IMR-90 (cell line): ENCODE data around the gene ANAPC7. TPM values are rescaled to one million over a fixed set of nuclear protein-coding genes. Genes with fewer than 3 reads are reported as not detected.

Experiments
- ATAC-seq: fragments of 200-7000 bp; cut with Tn5 transposase; 2 replicates; pipeline ENCODE4 v1.9.1; 2020; ENCODE audit warnings: low read depth, mild to moderate bottlenecking, moderate library complexity
- BruUV-seq: library from RNA; stranded (reverse); fragments of 400-500 nt; replicated peaks from 2 replicates; lab custom pipeline; 2021; lab: Mats Ljungman, UMichigan
- CTCF ChIA-PET: fragments of 300-600 bp; formaldehyde crosslinking; extraction: SDS; loops from one replicate; lab custom pipeline; 2021; ENCODE audit warnings: antibody characterized with exemption; lab: Yijun Ruan, JAX
- POLR2A ChIA-PET: fragments of 300-600 bp; sonication (Branson Sonifier 250); formaldehyde crosslinking; loops from one replicate; lab custom pipeline; 2022; ENCODE audit warnings: antibody characterized with exemption; ENCODE audit not compliant: unreplicated experiment; lab: Charles Lee
- DNase-seq: peaks from one replicate; pipeline ENCODE4 v3.0.0; 2013
- H2AFZ ChIP-seq: replicated peaks from 2 replicates; pipeline ENCODE3; 2013; ENCODE audit warnings: low read length, mild to moderate bottlenecking; ENCODE audit not compliant: poor library complexity
- H2AK5ac ChIP-seq: 2 replicates; pipeline ENCODE4 v1.6.1; 2013; ENCODE audit warnings: low read depth, low read length, inconsistent platforms
- H2AK9ac ChIP-seq: replicated peaks from 2 replicates; pipeline ENCODE3; 2013; ENCODE audit warnings: mild to moderate bottlenecking, low read depth, low read length, moderate library complexity; ENCODE audit not compliant: poor library complexity
- H2BK120ac ChIP-seq: 2 replicates; pipeline ENCODE4 v1.6.1; 2013; ENCODE audit warnings: low read depth, low read length, inconsistent platforms
- H2BK15ac ChIP-seq: 3 replicates; pipeline ENCODE4 v1.6.1; 2013; ENCODE audit warnings: low read depth, low read length, inconsistent platforms
- H2BK20ac ChIP-seq: 2 replicates; pipeline ENCODE4 v1.6.1; 2013; ENCODE audit warnings: low read depth, mild to moderate bottlenecking, inconsistent platforms, low read length, moderate library complexity
- H2BK5ac ChIP-seq: 2 replicates; pipeline ENCODE4 v1.6.1; 2013; ENCODE audit warnings: mild to moderate bottlenecking, low read depth, low read length, inconsistent platforms; ENCODE audit not compliant: poor library complexity, severe bottlenecking
- H3K14ac ChIP-seq: replicated peaks from 2 replicates; pipeline ENCODE4 v1.6.1; 2013; ENCODE audit warnings: low read depth, low read length, inconsistent platforms
- H3K18ac ChIP-seq: 2 replicates; pipeline ENCODE4 v1.6.1; 2013; ENCODE audit warnings: low read depth, low read length, control low read depth
- H3K23ac ChIP-seq: 2 replicates; pipeline ENCODE4 v1.6.1; 2013; ENCODE audit warnings: low read depth, low read length, inconsistent platforms
- H3K27ac ChIP-seq: 2 replicates; pipeline ENCODE4 v1.5.1; 2013; ENCODE audit warnings: mild to moderate bottlenecking, control low read depth, low read length; ENCODE audit not compliant: insufficient read depth
- H3K27me3 ChIP-seq: 2 replicates; pipeline ENCODE4 v1.6.1; 2013; ENCODE audit warnings: low read length; ENCODE audit not compliant: control insufficient read depth, insufficient read depth
- H3K36me3 ChIP-seq: 2 replicates; pipeline ENCODE4 v1.6.1; 2013; ENCODE audit warnings: low read length, mixed read lengths; ENCODE audit not compliant: control insufficient read depth, insufficient read depth
- H3K4ac ChIP-seq: 2 replicates; pipeline ENCODE4 v1.6.1; 2013; ENCODE audit warnings: low read depth, low read length, inconsistent platforms
- H3K4me1 ChIP-seq: 2 replicates; pipeline ENCODE4 v1.6.1; 2013; ENCODE audit warnings: low read length, mixed read lengths; ENCODE audit not compliant: control insufficient read depth, insufficient read depth
- H3K4me2 ChIP-seq: 2 replicates; pipeline ENCODE4 v1.6.1; 2013; ENCODE audit warnings: low read depth, mild to moderate bottlenecking, control low read depth, low read length, moderate library complexity
- H3K4me3 ChIP-seq: 2 replicates; pipeline ENCODE4 v1.5.1; 2013; ENCODE audit warnings: low read depth, mild to moderate bottlenecking, control low read depth, low read length, moderate library complexity; ENCODE audit not compliant: insufficient read depth
- H3K56ac ChIP-seq: 2 replicates; pipeline ENCODE4 v1.6.1; 2013; ENCODE audit warnings: low read length, inconsistent platforms; ENCODE audit not compliant: insufficient read depth; ENCODE audit errors: extremely low read depth
- H3K79me1 ChIP-seq, 2 experiments: 2 replicates each; pipeline ENCODE4 v1.6.1; 2013; ENCODE audit warnings: low read length in 2 of 2, inconsistent platforms in 1 of 2, low read depth in 1 of 2
- H3K9ac ChIP-seq: 2 replicates; pipeline ENCODE4 v1.6.1; 2013; ENCODE audit warnings: low read depth, low read length, control low read depth
- H3K9me1 ChIP-seq: 2 replicates; pipeline ENCODE4 v1.6.1; 2013; ENCODE audit warnings: low read length, inconsistent platforms; ENCODE audit not compliant: insufficient read depth
- H3K9me3 ChIP-seq: 2 replicates; pipeline ENCODE4 v1.6.1; 2013; ENCODE audit warnings: low read length; ENCODE audit not compliant: control insufficient read depth, insufficient read depth
- H4K20me1 ChIP-seq: 2 replicates; pipeline ENCODE4 v1.6.1; 2013; ENCODE audit warnings: low read length, inconsistent platforms; ENCODE audit not compliant: insufficient read depth
- H4K5ac ChIP-seq: 2 replicates; pipeline ENCODE4 v1.6.1; 2013; ENCODE audit warnings: mild to moderate bottlenecking, low read depth, low read length, control low read depth
- H4K8ac ChIP-seq, 2 experiments: 2 replicates each; pipeline ENCODE4 v1.6.1; 2013; ENCODE audit warnings: low read depth in 2 of 2, low read length in 2 of 2, control low read depth in 1 of 2, inconsistent platforms in 1 of 2
- H4K91ac ChIP-seq: 2 replicates; pipeline ENCODE4 v1.6.1; 2013; ENCODE audit warnings: low read depth, low read length, inconsistent platforms; ENCODE audit not compliant: insufficient read depth
- RFX5 ChIP-seq: IDR thresholded peaks from 2 replicates; pipeline ENCODE4 v1.8.0; 2012; ENCODE audit warnings: low read depth, mild to moderate bottlenecking, low read length, moderate library complexity
- WGBS, 2 experiments: methylation state at CpG; one replicate each; pipeline versions ENCODE4 v1.1.5 to v1.1.7; 2013; ENCODE audit warnings: missing lambda C conversion rate in 2 of 2; ENCODE audit not compliant: insufficient read length in 1 of 2; ENCODE audit errors: extremely low coverage in 2 of 2; 5-methylcytosine and 5-hydroxymethylcytosine counted together
- dilution Hi-C: fragments of 300-500 bp; cut with HindIII; formaldehyde crosslinking; loops from one replicate; pipeline ENCODE4 v1.14.3; 2018; ENCODE audit warnings: low sequenced_read_pairs; ENCODE audit not compliant: unreplicated experiment
- in situ Hi-C: fragments of 300-500 bp; cut with MboI; formaldehyde crosslinking; loops from 3 replicates; pipeline ENCODE4 v1.14.3; 2019; ENCODE audit warnings: low sequenced_read_pairs, inconsistent platforms, mixed read lengths
- intact Hi-C: fragments of 100-400 bp; cut with micrococcal nuclease; formaldehyde crosslinking; loops from 2 replicates; pipeline ENCODE4 v1.10.0; 2022
- polyA plus RNA-seq, 3 experiments: library from polyadenylated mRNA; depleted of rRNA; stranded (reverse); fragments of >200 nt; gene quantifications; 2 replicates each; pipeline ENCODE4 v1.2.3, GENCODE V29; 2012; ENCODE audit warnings: low replicate concordance in 1 of 3
- total RNA-seq: library from RNA; depleted of rRNA; stranded (reverse); fragments of >200 nt; gene quantifications from 2 replicates; pipeline ENCODE4 v1.2.3, GENCODE V29; 2012
- TF ChIP-seq, protein P1 (sequence below): fragments of 150-350 bp; IDR thresholded peaks from 2 replicates; pipeline ENCODE4 v1.6.1; 2017; ENCODE audit warnings: mild to moderate bottlenecking, antibody characterized with exemption, low read length, low read depth

Gene ANAPC7
- total and polyA plus RNA-seq, 2 of the 4 experiments (the other 2 are of a cell fraction), result 46.4 to 57.9 TPM

DNA sequence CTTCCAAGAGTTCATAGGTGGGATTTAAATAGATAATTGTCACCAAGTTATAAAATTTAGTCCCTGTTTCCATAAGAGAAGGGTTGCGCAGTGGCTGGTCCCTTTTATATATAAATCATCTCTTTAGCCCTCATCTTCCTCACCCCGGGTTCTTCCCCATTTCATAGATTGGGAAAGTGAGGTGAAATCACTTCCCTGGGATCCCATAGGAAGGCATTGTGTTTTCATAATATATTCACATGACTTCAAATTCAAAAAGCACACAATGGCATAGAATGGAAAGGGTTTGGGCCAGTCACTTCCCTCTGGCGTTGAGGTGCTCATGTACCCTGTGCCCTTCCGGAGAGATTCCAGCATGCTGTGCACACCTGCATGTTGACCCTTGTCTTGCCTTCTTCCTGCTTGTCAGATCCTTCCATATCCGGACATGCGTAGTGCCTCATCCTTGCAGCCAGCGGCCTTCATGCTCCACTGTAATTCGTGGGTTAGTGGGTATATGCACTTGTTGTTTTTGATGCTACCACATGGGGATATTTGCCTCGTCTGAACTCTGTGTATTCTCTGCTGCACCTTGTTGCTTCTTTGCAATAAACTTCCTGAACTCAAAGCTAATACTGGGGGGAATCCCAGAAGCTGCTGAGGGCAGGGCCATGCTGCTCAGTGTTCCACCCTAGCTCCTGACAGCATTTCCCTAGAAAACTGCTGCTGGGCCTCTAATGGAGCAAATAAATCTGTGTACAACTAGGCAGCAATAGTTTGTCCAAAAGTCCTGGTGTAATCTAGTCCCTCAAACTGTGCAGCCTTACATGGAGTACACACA is 59.6 kb downstream of the ANAPC7 start:
- no CpG with 5 or more reads among the region's 9 CpGs for WGBS, 2 experiments
- H3K4me1 ChIP-seq, result no peaks in the 10 kb centered on the region
- no peak overlapping the region for H2BK5ac ChIP-seq
- ATAC-seq (no peak), DNase-seq (no peak)
- H3K4ac ChIP-seq, result no peak overlapping the region
- no peak overlapping the region for H4K8ac ChIP-seq
- dilution Hi-C loops, result no loop called here
- no TSS peak for BruUV-seq
- H3K27ac ChIP-seq, result no peak overlapping the region
- H3K4me2 ChIP-seq, result no peak overlapping the region
- in situ Hi-C loops, result no loop called here
- no peak overlapping the region for H2AK9ac ChIP-seq
- no peak overlapping the region for H2BK120ac ChIP-seq
- H3K4me3 ChIP-seq, result no peak overlapping the region
- no peak overlapping the region for H3K56ac ChIP-seq
- no peak overlapping the region for H2BK15ac ChIP-seq
- peaks cover 33% of the 10 kb centered on the region for H4K20me1 ChIP-seq
- no peak overlapping the region for H4K91ac ChIP-seq
- H3K36me3 ChIP-seq, result peaks cover 77% of the 10 kb centered on the region
- H3K14ac ChIP-seq, result no peak overlapping the region
- no peak overlapping the region for H2AK5ac ChIP-seq
- H3K79me1 ChIP-seq, result peaks cover 39 to 64% of the 10 kb centered on the region in 2 experiments
- H3K27me3 ChIP-seq, result no peaks in the 10 kb centered on the region
- TF ChIP-seq, protein P1, sequence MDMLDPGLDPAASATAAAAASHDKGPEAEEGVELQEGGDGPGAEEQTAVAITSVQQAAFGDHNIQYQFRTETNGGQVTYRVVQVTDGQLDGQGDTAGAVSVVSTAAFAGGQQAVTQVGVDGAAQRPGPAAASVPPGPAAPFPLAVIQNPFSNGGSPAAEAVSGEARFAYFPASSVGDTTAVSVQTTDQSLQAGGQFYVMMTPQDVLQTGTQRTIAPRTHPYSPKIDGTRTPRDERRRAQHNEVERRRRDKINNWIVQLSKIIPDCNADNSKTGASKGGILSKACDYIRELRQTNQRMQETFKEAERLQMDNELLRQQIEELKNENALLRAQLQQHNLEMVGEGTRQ, result no peak
- TF ChIP-seq RFX5, result no peak
- ChIA-PET POLR2A (no interaction called here), CTCF (no interaction called here)
- no peak overlapping the region for H2AFZ ChIP-seq
- no peak overlapping the region for H4K5ac ChIP-seq
- H3K9me3 ChIP-seq, result no peaks in the 10 kb centered on the region
- H3K23ac ChIP-seq, result no peak overlapping the region
- H3K9ac ChIP-seq, result no peak overlapping the region
- intact Hi-C loops, result no loop called here
- H2BK20ac ChIP-seq, result no peak overlapping the region
- H3K9me1 ChIP-seq, result peaks cover 5% of the 10 kb centered on the region; the same call in 1 of the 2 replicates
- no peak overlapping the region for H3K18ac ChIP-seq
